ENCODE results near the gene SCAMP4.

DNA sequence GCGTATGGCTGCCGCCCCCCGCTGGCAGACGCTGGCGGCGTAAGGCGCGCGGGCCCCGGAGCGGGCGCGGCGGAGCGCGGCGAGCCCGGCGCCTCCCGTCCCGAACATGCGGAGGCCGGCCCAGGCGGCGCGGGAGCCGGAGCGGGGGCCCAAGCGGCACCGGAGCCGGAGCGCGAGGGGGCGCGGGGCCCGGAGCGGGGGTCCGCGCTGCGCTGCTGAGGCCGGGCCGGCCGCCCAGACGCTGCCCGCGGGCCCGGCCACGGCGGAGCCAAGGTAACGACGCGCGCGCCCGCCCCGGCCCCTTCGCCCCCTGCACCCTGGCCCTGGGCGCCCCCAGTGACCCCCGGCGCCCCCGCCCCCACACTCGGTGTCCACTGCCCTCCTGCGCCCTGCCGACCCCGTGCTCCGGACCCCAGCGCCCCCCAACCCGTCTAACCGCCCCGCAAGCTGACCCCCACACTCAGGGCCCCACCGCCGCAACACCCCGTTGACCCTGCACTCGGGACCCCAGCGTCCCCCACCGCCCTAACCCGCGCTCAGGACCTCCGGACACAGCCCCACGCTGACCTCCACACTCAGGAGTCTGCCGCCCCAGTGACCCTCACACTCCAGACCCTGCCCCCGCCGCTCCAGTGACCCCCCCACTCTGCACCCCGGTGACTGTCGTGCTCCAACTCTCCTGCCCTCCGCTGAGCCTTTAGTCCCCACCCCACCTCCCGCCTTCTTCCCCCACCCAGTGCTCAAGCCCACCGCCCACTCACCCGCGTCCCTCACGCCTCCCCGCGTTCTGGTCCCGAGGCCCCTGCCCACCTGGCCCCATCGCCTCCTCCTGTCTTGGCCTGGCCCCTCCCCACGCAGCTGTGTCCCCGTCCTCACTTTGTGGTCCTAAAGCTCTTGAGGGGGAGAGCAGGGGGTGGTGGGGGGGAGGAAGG, 36.2 kb downstream of the SCAMP4 start, which contains the start of gene CSNK1G2:
- TF ChIP-seq ZNF843 (tag by site-specific recombination; IDR thresholded peaks at IDR 0.05) (no peak), CTCF (tag by site-specific recombination; IDR thresholded peaks at IDR 0.05) (no peak), ZNF169 (tag by site-specific recombination; IDR thresholded peaks at IDR 0.05) (no peak), ZNF274 (IDR thresholded peaks at IDR 0.05; ENCODE audit: low read length) (no peak), ZNF274 (tag by site-specific recombination; IDR thresholded peaks at IDR 0.05; ENCODE audit: borderline replicate concordance) (no peak), ZNF664 (tag by site-specific recombination; IDR thresholded peaks at IDR 0.05) (no peak), ZNF350 (tag by site-specific recombination; IDR thresholded peaks at IDR 0.05) (no peak), KLF17 (tag by site-specific recombination; IDR thresholded peaks at IDR 0.05) (0 out of 2 replicates have a peak, but pooled peaks have one; percentile 46)
- TF ChIP-seq, protein P1, sequence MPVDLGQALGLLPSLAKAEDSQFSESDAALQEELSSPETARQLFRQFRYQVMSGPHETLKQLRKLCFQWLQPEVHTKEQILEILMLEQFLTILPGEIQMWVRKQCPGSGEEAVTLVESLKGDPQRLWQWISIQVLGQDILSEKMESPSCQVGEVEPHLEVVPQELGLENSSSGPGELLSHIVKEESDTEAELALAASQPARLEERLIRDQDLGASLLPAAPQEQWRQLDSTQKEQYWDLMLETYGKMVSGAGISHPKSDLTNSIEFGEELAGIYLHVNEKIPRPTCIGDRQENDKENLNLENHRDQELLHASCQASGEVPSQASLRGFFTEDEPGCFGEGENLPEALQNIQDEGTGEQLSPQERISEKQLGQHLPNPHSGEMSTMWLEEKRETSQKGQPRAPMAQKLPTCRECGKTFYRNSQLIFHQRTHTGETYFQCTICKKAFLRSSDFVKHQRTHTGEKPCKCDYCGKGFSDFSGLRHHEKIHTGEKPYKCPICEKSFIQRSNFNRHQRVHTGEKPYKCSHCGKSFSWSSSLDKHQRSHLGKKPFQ (tag by site-specific recombination; IDR thresholded peaks at IDR 0.05) = no peak

Measured in HEK293 (cell line).